Effector CD4-positive, alpha-beta T cell (primary cell): ENCODE data around the gene D2HGDH.
A peak's percentile ranks its signal among the peaks of the same experiment; 100 is the strongest.
"Not testable (repeated sequence)": the region's sequence is repeated elsewhere in the genome, so short reads cannot be mapped to it uniquely, and the experiment has no call there.

Experiments
- DNase-seq: peaks from one replicate; pipeline ENCODE4 v3.0.0-alpha.2; 2020

Gene D2HGDH

GRCh38 chr2:241726459-241726858, 8.0 kb upstream of the D2HGDH start:
- no peak for DNase-seq

GRCh38 chr2:241728000-241728399, 6.4 kb upstream of the D2HGDH start:
- no peak for DNase-seq

GRCh38 chr2:241728627-241729026, 5.8 kb upstream of the D2HGDH start:
- DNase-seq, result no peak

- no peak for DNase-seq
Observed at GRCh38 chr2:241729868-241730267, 4.6 kb upstream of the D2HGDH start.

GRCh38 chr2:241730671-241731293, 3.6 kb upstream of the D2HGDH start:
- no peak for DNase-seq

- peak; percentile 50 for DNase-seq
Observed at GRCh38 chr2:241732513-241733186, 1.8 kb upstream of the D2HGDH start.

GRCh38 chr2:241733391-241734207, 831 bp upstream of the D2HGDH start:
- DNase-seq, result no peak

- no peak for DNase-seq
Observed at GRCh38 chr2:241734208-241734466, 293 bp upstream of the D2HGDH start.

- DNase-seq, result no peak
Observed at GRCh38 chr2:241736111-241736510, 1.7 kb downstream of the D2HGDH start.

- no peak for DNase-seq
Observed at GRCh38 chr2:241738040-241738686, 3.7 kb downstream of the D2HGDH start.

- DNase-seq, result no peak
Observed at GRCh38 chr2:241739177-241739576, 4.7 kb downstream of the D2HGDH start.

- DNase-seq, result no peak
Observed at GRCh38 chr2:241739651-241740050, 5.2 kb downstream of the D2HGDH start.

- DNase-seq, result no peak
Observed at GRCh38 chr2:241741016-241741415, 6.6 kb downstream of the D2HGDH start.

GRCh38 chr2:241742320-241742939, 8.0 kb downstream of the D2HGDH start:
- DNase-seq, result no peak

- DNase-seq, result not testable (repeated sequence)
Observed at GRCh38 chr2:241743008-241743407, 8.6 kb downstream of the D2HGDH start.

- no peak for DNase-seq
Observed at GRCh38 chr2:241743620-241744019, 9.2 kb downstream of the D2HGDH start.

- DNase-seq, result no peak
Observed at GRCh38 chr2:241744028-241744754, 9.8 kb downstream of the D2HGDH start.

GRCh38 chr2:241745276-241745675, 10.8 kb downstream of the D2HGDH start:
- no peak for DNase-seq

- DNase-seq, result no peak
Observed at GRCh38 chr2:241746084-241746483, 11.7 kb downstream of the D2HGDH start.

GRCh38 chr2:241748468-241749256, 14.2 kb downstream of the D2HGDH start:
- no peak for DNase-seq

GRCh38 chr2:241750076-241750840, 15.8 kb downstream of the D2HGDH start:
- no peak for DNase-seq
